Measurements from ENCODE around the gene KCNC4. TPM values are rescaled to one million over a fixed set of nuclear protein-coding genes. Genes with fewer than 3 reads are reported as not detected.

Gene KCNC4
- total RNA-seq (ENCODE audit: low replicate concordance) = 3.4 and 4.8 TPM in 2 replicates
- long read RNA-seq, partial matches to known transcripts = 1 of 1 reads
- long read RNA-seq, other reads (novel, unspliced or antisense) = 0 of 1 reads

- no peaks in the 10 kb centered on the region for H3K9me3 Mint-ChIP-seq
- H3K27me3 Mint-ChIP-seq = peaks cover 68% of the 10 kb centered on the region
- peak within 1 kb of the TSS; percentile 90 for H3K27ac Mint-ChIP-seq
- DNase-seq (ENCODE audit: extremely low spot score, unreplicated experiment) = peak; percentile 77
- no peak for TF ChIP-seq CTCF (conservative IDR thresholded peaks at IDR 0.05)
- H3K36me3 Mint-ChIP-seq = no peaks in the 10 kb centered on the region
- peak within 1 kb of the TSS; percentile 90 for H3K4me3 Mint-ChIP-seq
- peaks cover 21% of the 10 kb centered on the region for H3K4me1 Mint-ChIP-seq (ENCODE audit: unreplicated experiment)
These were observed at the start of gene KCNC4 for GRCh38 chr1:110209715-110210603. KCNC4 (plus strand) TSS chr1:110210314; CDS start chr1:110211500, 1,186 bp downstream.

GRCh38 chr1:110160538-110161100, 49.5 kb upstream of the KCNC4 start:
- no peak for TF ChIP-seq CTCF (conservative IDR thresholded peaks at IDR 0.05)
- Mint-ChIP-seq H3K27me3 (peaks cover 62% of the 10 kb centered on the region), H3K36me3 (no peaks in the 10 kb centered on the region), H3K4me1 (ENCODE audit: unreplicated experiment) (no peaks in the 10 kb centered on the region), H3K4me3 (no peak overlapping the region), H3K9me3 (no peaks in the 10 kb centered on the region), H3K27ac (no peak overlapping the region)
- DNase-seq (ENCODE audit: extremely low spot score, unreplicated experiment) = no peak

DNA sequence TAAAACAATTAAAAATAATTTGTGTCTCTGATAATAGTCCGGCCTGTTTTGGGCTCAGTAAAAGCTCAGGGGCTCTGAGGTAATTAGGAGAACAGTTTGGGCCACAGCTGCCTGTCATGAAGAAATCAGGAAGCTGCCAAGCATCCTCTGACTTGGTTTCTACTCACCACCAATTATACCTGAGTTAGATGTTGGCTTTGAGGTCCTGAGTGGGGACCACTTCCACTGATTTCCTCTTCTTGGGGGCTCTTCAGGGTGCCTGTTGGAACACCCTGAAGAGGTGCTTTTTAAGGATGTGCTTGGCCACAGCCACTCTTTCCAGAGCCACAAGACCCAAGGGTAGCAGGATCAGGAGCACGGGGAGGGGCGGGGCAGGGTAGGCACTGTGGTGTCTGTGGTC, 48.9 kb upstream of the KCNC4 start:
- no peaks in the 10 kb centered on the region for H3K36me3 Mint-ChIP-seq
- no peaks in the 10 kb centered on the region for H3K4me1 Mint-ChIP-seq (ENCODE audit: unreplicated experiment)

GRCh38 chr1:110161849-110162248, 48.3 kb upstream of the KCNC4 start:
- no peaks in the 10 kb centered on the region for H3K36me3 Mint-ChIP-seq
- no peak overlapping the region for H3K27ac Mint-ChIP-seq
- H3K4me3 Mint-ChIP-seq = no peak overlapping the region
- peaks cover 59% of the 10 kb centered on the region for H3K27me3 Mint-ChIP-seq
- TF ChIP-seq CTCF (conservative IDR thresholded peaks at IDR 0.05) = no peak
- no peak for DNase-seq (ENCODE audit: extremely low spot score, unreplicated experiment)
- H3K9me3 Mint-ChIP-seq = no peaks in the 10 kb centered on the region
- H3K4me1 Mint-ChIP-seq (ENCODE audit: unreplicated experiment) = no peaks in the 10 kb centered on the region

More for the DNA sequence above, 48.9 kb upstream of the KCNC4 start:
- peaks cover 59% of the 10 kb centered on the region for H3K27me3 Mint-ChIP-seq
- no peak overlapping the region for H3K4me3 Mint-ChIP-seq
- H3K9me3 Mint-ChIP-seq = no peaks in the 10 kb centered on the region
- no peak for DNase-seq (ENCODE audit: extremely low spot score, unreplicated experiment)
- TF ChIP-seq CTCF (conservative IDR thresholded peaks at IDR 0.05) = no peak
- H3K27ac Mint-ChIP-seq = no peak overlapping the region

GRCh38 chr1:110163591-110163990, 46.5 kb upstream of the KCNC4 start:
- Mint-ChIP-seq H3K27ac (no peak overlapping the region), H3K27me3 (peaks cover 58% of the 10 kb centered on the region), H3K4me1 (ENCODE audit: unreplicated experiment) (no peaks in the 10 kb centered on the region), H3K9me3 (no peaks in the 10 kb centered on the region), H3K4me3 (no peak overlapping the region), H3K36me3 (no peaks in the 10 kb centered on the region)
- DNase-seq (ENCODE audit: extremely low spot score, unreplicated experiment) = no peak
- no peak for TF ChIP-seq CTCF (conservative IDR thresholded peaks at IDR 0.05)

Data from type B pancreatic cell (in vitro differentiated cells).